ENCODE measurements around the gene ADGRV1.

DNA sequence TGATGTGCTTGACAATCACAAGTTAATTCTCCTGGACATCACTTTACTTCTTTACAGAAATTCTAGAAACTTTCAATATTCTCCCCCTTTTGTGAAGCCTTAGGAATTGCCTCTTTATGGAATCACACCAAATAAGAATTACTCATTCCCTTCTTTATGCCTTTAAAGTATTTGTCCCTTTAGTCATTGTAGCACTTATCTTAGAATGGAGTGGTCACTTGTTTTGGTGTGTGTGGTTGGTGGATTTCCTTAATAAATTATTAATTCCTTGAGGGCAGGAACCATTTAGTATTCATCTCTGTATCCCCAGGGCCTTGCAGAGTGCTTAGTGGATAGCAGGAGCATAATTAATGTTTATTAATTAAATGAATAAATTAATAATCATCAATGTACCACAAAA lies 517.5 kb downstream of the ADGRV1 start:
- TF ChIP-seq SUZ12 (IDR thresholded peaks at IDR 0.05; ENCODE audit: extremely low read depth, insufficient read depth, insufficient read length) (no peak), YY1 (IDR thresholded peaks at IDR 0.05; ENCODE audit: insufficient read depth, insufficient read length) (no peak)
